ENCODE measurements around the gene PUM2.

GRCh38 chr2:20294231-20294630 is 56.4 kb downstream of the PUM2 start:
- no peak for TF ChIP-seq CTCF (IDR thresholded peaks at IDR 0.05)
- no peak for TF ChIP-seq ZBTB33 (IDR thresholded peaks at IDR 0.05; ENCODE audit: borderline replicate concordance, low read depth)
- no peak for TF ChIP-seq CHD2 (IDR thresholded peaks at IDR 0.05; ENCODE audit: low read length, partially characterized antibody)

All from SK-N-SH (cell line).